HEK293 (cell line): ENCODE measurements around the gene RPS21.
A peak's percentile ranks its signal among the peaks of the same experiment; 100 is the strongest.

ENCODE experiments used
- CTCF ChIA-PET: fragments of 350-600 bp; formaldehyde crosslinking; extraction: SDS; loops from one replicate; lab custom pipeline; 2021; ENCODE audit warnings: antibody characterized with exemption; lab: Yijun Ruan, JAX
- POLR2A ChIA-PET: fragments of 300-600 bp; formaldehyde crosslinking; extraction: SDS; loops from one replicate; lab custom pipeline; 2020; ENCODE audit warnings: antibody characterized with exemption, inconsistent platforms; lab: Yijun Ruan, JAX
- H3K27ac ChIP-seq: fragments of 200-500 bp; sonication (Bioruptor generic); 2 replicates; pipeline ENCODE4 v1.5.1; 2014; ENCODE audit warnings: low read depth, low read length, control low read depth, inconsistent platforms; ENCODE audit errors: extremely low read depth
- H3K36me3 ChIP-seq, 2 experiments: fragments of 200-500 bp in 1 of 2; sonication (Bioruptor generic) in 1 of 2; 1 replicate in 1 of 2; 2 replicates in 1 of 2; pipeline ENCODE4 v1.5.1; 2014 to 2017; ENCODE audit warnings: inconsistent platforms in 2 of 2, low read length in 2 of 2; ENCODE audit not compliant: control insufficient read depth in 2 of 2, insufficient read depth in 1 of 2
- H3K4me1 ChIP-seq: fragments of 200-500 bp; sonication (Bioruptor generic); 2 replicates; pipeline ENCODE4 v1.5.1; 2014; ENCODE audit warnings: mild to moderate bottlenecking, low read length, inconsistent platforms; ENCODE audit not compliant: control insufficient read depth, insufficient read depth
- H3K4me3 ChIP-seq: 2 replicates; pipeline ENCODE4 v1.5.1; 2011; ENCODE audit warnings: low read depth, mild to moderate bottlenecking, control low read depth, low read length, moderate library complexity
- H3K9me3 ChIP-seq: fragments of 200-500 bp; sonication (Bioruptor generic); 2 replicates; pipeline ENCODE4 v1.5.1; 2014; ENCODE audit warnings: low read depth, low read length, inconsistent platforms; ENCODE audit not compliant: control insufficient read depth, insufficient read depth
- BCL11A ChIP-seq: fragments of 450-650 bp; formaldehyde crosslinking; IDR thresholded peaks from 2 replicates; pipeline ENCODE4 v1.5.1; 2016; ENCODE audit warnings: low read depth, missing biosample characterization, missing genetic modification characterization
- GLIS1 ChIP-seq: fragments of 450-650 bp; formaldehyde crosslinking; IDR thresholded peaks from 2 replicates; pipeline ENCODE4 v1.5.1; 2016; ENCODE audit warnings: missing biosample characterization, missing genetic modification characterization
- GLIS2 ChIP-seq: fragments of 450-650 bp; formaldehyde crosslinking; IDR thresholded peaks from 2 replicates; pipeline ENCODE4 v1.5.1; 2016; ENCODE audit warnings: missing biosample characterization, missing genetic modification characterization
- HOXA7 ChIP-seq: sonication (generic); formaldehyde crosslinking; IDR thresholded peaks from 2 replicates; pipeline ENCODE4 v1.8.1; 2022; ENCODE audit warnings: missing genetic modification reagents, borderline replicate concordance
- HOXD13 ChIP-seq: sonication (generic); formaldehyde crosslinking; IDR thresholded peaks from 2 replicates; pipeline ENCODE4 v1.8.0; 2022; ENCODE audit warnings: missing genetic modification reagents, borderline replicate concordance
- KLF8 ChIP-seq: fragments of 450-650 bp; formaldehyde crosslinking; IDR thresholded peaks from 2 replicates; pipeline ENCODE4 v1.5.1; 2016; ENCODE audit warnings: missing biosample characterization, missing genetic modification characterization
- OVOL3 ChIP-seq: fragments of 450-650 bp; formaldehyde crosslinking; IDR thresholded peaks from 2 replicates; pipeline ENCODE4 v1.5.1; 2016; ENCODE audit warnings: missing biosample characterization, missing genetic modification characterization
- WT1 ChIP-seq: fragments of 450-650 bp; formaldehyde crosslinking; IDR thresholded peaks from 2 replicates; pipeline ENCODE4 v1.5.1; 2016; ENCODE audit warnings: missing biosample characterization, missing genetic modification characterization
- YY1 ChIP-seq: fragments of 450-650 bp; formaldehyde crosslinking; IDR thresholded peaks from 2 replicates; pipeline ENCODE4 v1.5.1; 2018; ENCODE audit warnings: missing biosample characterization, missing genetic modification characterization
- ZBTB11 ChIP-seq: fragments of 450-650 bp; formaldehyde crosslinking; conservative IDR thresholded peaks from 2 replicates; pipeline ENCODE4 v1.5.1; 2016; ENCODE audit warnings: low read depth, missing biosample characterization, missing genetic modification characterization
- ZFP69B ChIP-seq: fragments of 450-650 bp; formaldehyde crosslinking; IDR thresholded peaks from 2 replicates; pipeline ENCODE4 v1.5.1; 2016; ENCODE audit warnings: missing biosample characterization, missing genetic modification characterization
- ZNF366 ChIP-seq: fragments of 450-650 bp; formaldehyde crosslinking; conservative IDR thresholded peaks from 2 replicates; pipeline ENCODE4 v1.5.1; 2016; ENCODE audit warnings: missing biosample characterization, missing genetic modification characterization
- ZNF488 ChIP-seq: fragments of 450-650 bp; formaldehyde crosslinking; IDR thresholded peaks from 2 replicates; pipeline ENCODE4 v1.5.1; 2016; ENCODE audit warnings: missing biosample characterization, missing genetic modification characterization
- ZNF560 ChIP-seq: fragments of 450-650 bp; formaldehyde crosslinking; IDR thresholded peaks from 2 replicates; pipeline ENCODE4 v1.5.1; 2017; ENCODE audit warnings: missing biosample characterization, missing genetic modification characterization, borderline replicate concordance
- ZNF692 ChIP-seq: fragments of 450-650 bp; formaldehyde crosslinking; IDR thresholded peaks from 2 replicates; pipeline ENCODE4 v1.5.1; 2016; ENCODE audit warnings: missing biosample characterization, missing genetic modification characterization
- TF ChIP-seq, protein P1 (sequence below): fragments of 450-650 bp; formaldehyde crosslinking; IDR thresholded peaks from 2 replicates; pipeline ENCODE4 v1.5.1; 2017; ENCODE audit warnings: missing biosample characterization, missing genetic modification characterization
- TF ChIP-seq, protein P2 (sequence below): fragments of 450-650 bp; formaldehyde crosslinking; IDR thresholded peaks from 2 replicates; pipeline ENCODE4 v1.5.1; 2017; ENCODE audit warnings: missing biosample characterization, missing genetic modification characterization
- TF ChIP-seq, protein P3 (sequence below): sonication (generic); formaldehyde crosslinking; IDR thresholded peaks from 2 replicates; pipeline ENCODE4 v1.8.1; 2022; ENCODE audit warnings: mild to moderate bottlenecking, moderate library complexity, missing genetic modification reagents
- TF ChIP-seq, protein P4 (sequence below): fragments of 450-650 bp; formaldehyde crosslinking; IDR thresholded peaks from 2 replicates; pipeline ENCODE4 v1.5.1; 2016; ENCODE audit warnings: missing biosample characterization, missing genetic modification characterization, low read depth

Gene RPS21

GRCh38 chr20:62344782-62345181 lies 42.1 kb upstream of the RPS21 start:
- peaks cover 5 to 58% of the 10 kb centered on the region in 2 experiments; a peak in 2 of 3 replicates for H3K36me3 ChIP-seq
- no peak overlapping the region for H3K4me3 ChIP-seq
- 0 out of 2 replicates have a peak, but pooled peaks have one; percentile 9 for TF ChIP-seq GLIS1
- no peak for TF ChIP-seq WT1 (tag by site-specific recombination)
- CTCF ChIA-PET: interaction anchor here (0.6 to 1.0 kb wide), 4 partner anchors 15 to 274 kb away, joined by 3 to 5 read pairs (median 5); no protein-coding TSS in a partner anchor
- H3K27ac ChIP-seq: no peak overlapping the region
- H3K9me3 ChIP-seq: no peaks in the 10 kb centered on the region
- H3K4me1 ChIP-seq: no peaks in the 10 kb centered on the region
- POLR2A ChIA-PET: interaction anchor here (0.6 to 0.9 kb wide), 2 partner anchors 13 to 24 kb away, joined by 3 to 4 read pairs; no protein-coding TSS in a partner anchor

GRCh38 chr20:62345681-62346370 lies 41.1 kb upstream of the RPS21 start:
- TF ChIP-seq, protein P1, sequence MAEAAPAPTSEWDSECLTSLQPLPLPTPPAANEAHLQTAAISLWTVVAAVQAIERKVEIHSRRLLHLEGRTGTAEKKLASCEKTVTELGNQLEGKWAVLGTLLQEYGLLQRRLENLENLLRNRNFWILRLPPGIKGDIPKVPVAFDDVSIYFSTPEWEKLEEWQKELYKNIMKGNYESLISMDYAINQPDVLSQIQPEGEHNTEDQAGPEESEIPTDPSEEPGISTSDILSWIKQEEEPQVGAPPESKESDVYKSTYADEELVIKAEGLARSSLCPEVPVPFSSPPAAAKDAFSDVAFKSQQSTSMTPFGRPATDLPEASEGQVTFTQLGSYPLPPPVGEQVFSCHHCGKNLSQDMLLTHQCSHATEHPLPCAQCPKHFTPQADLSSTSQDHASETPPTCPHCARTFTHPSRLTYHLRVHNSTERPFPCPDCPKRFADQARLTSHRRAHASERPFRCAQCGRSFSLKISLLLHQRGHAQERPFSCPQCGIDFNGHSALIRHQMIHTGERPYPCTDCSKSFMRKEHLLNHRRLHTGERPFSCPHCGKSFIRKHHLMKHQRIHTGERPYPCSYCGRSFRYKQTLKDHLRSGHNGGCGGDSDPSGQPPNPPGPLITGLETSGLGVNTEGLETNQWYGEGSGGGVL (tag by site-specific recombination): no peak
- TF ChIP-seq YY1: no peak
- no peak for TF ChIP-seq HOXA7 (CRISPR knock-in tag)
- TF ChIP-seq ZFP69B (tag by site-specific recombination): no peak
- TF ChIP-seq GLIS2 (tag by site-specific recombination): no peak
- TF ChIP-seq ZNF560 (tag by site-specific recombination): no peak
- TF ChIP-seq, protein P2, sequence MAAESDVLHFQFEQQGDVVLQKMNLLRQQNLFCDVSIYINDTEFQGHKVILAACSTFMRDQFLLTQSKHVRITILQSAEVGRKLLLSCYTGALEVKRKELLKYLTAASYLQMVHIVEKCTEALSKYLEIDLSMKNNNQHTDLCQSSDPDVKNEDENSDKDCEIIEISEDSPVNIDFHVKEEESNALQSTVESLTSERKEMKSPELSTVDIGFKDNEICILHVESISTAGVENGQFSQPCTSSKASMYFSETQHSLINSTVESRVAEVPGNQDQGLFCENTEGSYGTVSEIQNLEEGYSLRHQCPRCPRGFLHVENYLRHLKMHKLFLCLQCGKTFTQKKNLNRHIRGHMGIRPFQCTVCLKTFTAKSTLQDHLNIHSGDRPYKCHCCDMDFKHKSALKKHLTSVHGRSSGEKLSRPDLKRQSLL (tag by site-specific recombination): no peak
- no peak for TF ChIP-seq ZBTB11 (tag by site-specific recombination)
- no peak for TF ChIP-seq HOXD13 (CRISPR knock-in tag)
- TF ChIP-seq, protein P3, sequence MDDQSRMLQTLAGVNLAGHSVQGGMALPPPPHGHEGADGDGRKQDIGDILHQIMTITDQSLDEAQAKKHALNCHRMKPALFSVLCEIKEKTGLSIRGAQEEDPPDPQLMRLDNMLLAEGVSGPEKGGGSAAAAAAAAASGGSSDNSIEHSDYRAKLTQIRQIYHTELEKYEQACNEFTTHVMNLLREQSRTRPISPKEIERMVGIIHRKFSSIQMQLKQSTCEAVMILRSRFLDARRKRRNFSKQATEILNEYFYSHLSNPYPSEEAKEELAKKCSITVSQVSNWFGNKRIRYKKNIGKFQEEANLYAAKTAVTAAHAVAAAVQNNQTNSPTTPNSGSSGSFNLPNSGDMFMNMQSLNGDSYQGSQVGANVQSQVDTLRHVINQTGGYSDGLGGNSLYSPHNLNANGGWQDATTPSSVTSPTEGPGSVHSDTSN: no peak
- TF ChIP-seq ZNF692: no peak
- no peak for TF ChIP-seq OVOL3
- no peak for TF ChIP-seq ZNF488 (tag by site-specific recombination)
- no peak for TF ChIP-seq BCL11A (tag by site-specific recombination)
- TF ChIP-seq, protein P4, sequence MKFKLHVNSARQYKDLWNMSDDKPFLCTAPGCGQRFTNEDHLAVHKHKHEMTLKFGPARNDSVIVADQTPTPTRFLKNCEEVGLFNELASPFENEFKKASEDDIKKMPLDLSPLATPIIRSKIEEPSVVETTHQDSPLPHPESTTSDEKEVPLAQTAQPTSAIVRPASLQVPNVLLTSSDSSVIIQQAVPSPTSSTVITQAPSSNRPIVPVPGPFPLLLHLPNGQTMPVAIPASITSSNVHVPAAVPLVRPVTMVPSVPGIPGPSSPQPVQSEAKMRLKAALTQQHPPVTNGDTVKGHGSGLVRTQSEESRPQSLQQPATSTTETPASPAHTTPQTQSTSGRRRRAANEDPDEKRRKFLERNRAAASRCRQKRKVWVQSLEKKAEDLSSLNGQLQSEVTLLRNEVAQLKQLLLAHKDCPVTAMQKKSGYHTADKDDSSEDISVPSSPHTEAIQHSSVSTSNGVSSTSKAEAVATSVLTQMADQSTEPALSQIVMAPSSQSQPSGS (tag by site-specific recombination): no peak
- no peak for TF ChIP-seq KLF8 (tag by site-specific recombination)
- no peak for TF ChIP-seq ZNF366 (tag by site-specific recombination)
- CTCF ChIA-PET: interaction anchor here (0.6 to 1.0 kb wide), 4 partner anchors 26 to 37 kb away, joined by 5 to 6 read pairs (median 5); no protein-coding TSS in a partner anchor
- Histone ChIP-seq H3K27ac (no peak overlapping the region), H3K36me3 (peaks cover 5 to 61% of the 10 kb centered on the region in 2 experiments; a peak in 2 of 3 replicates), H3K9me3 (no peaks in the 10 kb centered on the region), H3K4me3 (no peak overlapping the region), H3K4me1 (peaks cover 5% of the 10 kb centered on the region; the same call in 1 of the 2 replicates)
- POLR2A ChIA-PET: no interaction called here
